Adrenal gland (tissue), 12 donors: ENCODE data around the gene PELO. TPM values are rescaled to one million over a fixed set of nuclear protein-coding genes. Genes with fewer than 3 reads are reported as not detected.
A peak's percentile ranks its signal among the peaks of the same experiment; 100 is the strongest.

Source experiments
- DNase-seq, 7 donors: peaks; one replicate each; pipeline ENCODE4 v3.0.0-alpha.2; 2019 to 2020
- H3K27ac ChIP-seq, 5 donors: fragments of 200-600 bp; sonication (generic) in 4 of 5; 1 replicate in 3 of 5; 2 replicates in 2 of 5; pipeline versions ENCODE4 v1.5.1 to v1.8.0; 2016 to 2020; ENCODE audit warnings: mild to moderate bottlenecking in 1 of 5
- H3K27me3 ChIP-seq: fragments of 200-600 bp; 2 replicates; pipeline ENCODE4 v1.8.0; 2021
- H3K36me3 ChIP-seq, 2 donors: fragments of 200-600 bp; replicated peaks in 1 of 2; 1 replicate in 1 of 2; 2 replicates in 1 of 2; pipeline versions ENCODE4 v1.5.1 to v1.8.0; 2018 to 2022
- H3K4me1 ChIP-seq, 2 donors: fragments of 200-600 bp; replicated peaks in 1 of 2; 1 replicate in 1 of 2; 2 replicates in 1 of 2; pipeline versions ENCODE4 v1.5.1 to v1.8.0; 2018 to 2021
- H3K4me3 ChIP-seq, 4 donors: fragments of 200-600 bp; sonication (generic) in 3 of 4; one replicate each; pipeline ENCODE4 v1.5.1; 2016 to 2018
- H3K9me3 ChIP-seq, 3 donors: fragments of 200-600 bp; sonication (generic) in 1 of 3; replicated peaks in 1 of 3; 1 replicate in 2 of 3; 2 replicates in 1 of 3; pipeline versions ENCODE4 v1.5.1 to v1.8.0; 2016 to 2021
- POLR2A ChIP-seq, 2 donors: fragments of 450-650 bp; IDR thresholded peaks; one replicate each; pipeline ENCODE4 v1.6.1; 2017; ENCODE audit warnings: antibody characterized with exemption in 2 of 2, mild to moderate bottlenecking in 2 of 2, moderate library complexity in 1 of 2
- WGBS, 4 donors: extraction: QIAGEN DNeasy Blood & Tissue Kit in 2 of 4; methylation state at CpG; one replicate each; pipeline versions ENCODE4 v1.1.5 to v1.1.7; 2013 to 2017; 5-methylcytosine and 5-hydroxymethylcytosine counted together
- intact Hi-C, 2 donors: fragments of 100-400 bp; cut with DNase I; formaldehyde crosslinking; loops; one replicate each; pipeline versions ENCODE4 v1.14.1 to v1.15.0; 2022 to 2023
- polyA plus RNA-seq, 3 donors: library from polyadenylated mRNA; stranded (reverse); fragments of 200-250 nt in 2 of 3; fragments of 350-450 nt in 1 of 3; fragmentation: Illumina TruSeq in 1 of 3; extraction: RNeasy Lipid Tissue Mini Kit (QIAGEN cat#74804) in 1 of 3; gene quantifications; one replicate each; pipeline ENCODE4 v1.2.3, GENCODE V29; 2013 to 2014
- total RNA-seq, 9 donors: library from RNA; depleted of rRNA in 4 of 9; stranded (reverse); fragments of >200 nt in 4 of 9; fragments of 120-200 nt in 1 of 9; fragmentation: NEBNext Ultra II Directional in 1 of 9; extraction: Animal tissue kit (Norgen Biotek cat#: 25700) in 1 of 9; gene quantifications; one replicate each; pipeline versions ENCODE4 v1.1.0 to v1.2.4, GENCODE V29; 2013 to 2023
- TF ChIP-seq, protein P1 (sequence below), 6 experiments: fragments of 450-650 bp in 4 of 6; fragments of 200-600 bp in 2 of 6; sonication (generic) in 1 of 6; IDR thresholded peaks; 1 replicate in 5 of 6; 2 replicates in 1 of 6; pipeline versions ENCODE4 v1.5.1 to v1.8.0; 2016 to 2021; ENCODE audit warnings: antibody characterized with exemption in 6 of 6, mild to moderate bottlenecking in 2 of 6, moderate library complexity in 1 of 6
- donor health status: healthy with polysubstance abuse.
- donor health status: Bipolar disorder and iron deficiency.
- donor health status: DM: yes; HTN: yes; CAD: no.
- donor health status: DM: no; HTN: no; CAD: no.
- donor health status: DM: no; HTN: no; CAD: no.
- donor health status: DM: yes; HTN: yes; CAD: no.

The PELO gene
- total and polyA plus RNA-seq, 12 donors, result 17.8 to 147 (median 68.7) TPM

GRCh38 chr5:52825826-52826225, 38.1 kb downstream of the PELO start:
- DNase-seq, result no peak
- peak overlapping the region in 1 of 5 donors; percentile 36 for H3K27ac ChIP-seq
- no peaks in the 10 kb centered on the region for H3K36me3 ChIP-seq
- TF ChIP-seq POLR2A (IDR thresholded peaks at IDR 0.05), result no peak
- TF ChIP-seq, protein P1, sequence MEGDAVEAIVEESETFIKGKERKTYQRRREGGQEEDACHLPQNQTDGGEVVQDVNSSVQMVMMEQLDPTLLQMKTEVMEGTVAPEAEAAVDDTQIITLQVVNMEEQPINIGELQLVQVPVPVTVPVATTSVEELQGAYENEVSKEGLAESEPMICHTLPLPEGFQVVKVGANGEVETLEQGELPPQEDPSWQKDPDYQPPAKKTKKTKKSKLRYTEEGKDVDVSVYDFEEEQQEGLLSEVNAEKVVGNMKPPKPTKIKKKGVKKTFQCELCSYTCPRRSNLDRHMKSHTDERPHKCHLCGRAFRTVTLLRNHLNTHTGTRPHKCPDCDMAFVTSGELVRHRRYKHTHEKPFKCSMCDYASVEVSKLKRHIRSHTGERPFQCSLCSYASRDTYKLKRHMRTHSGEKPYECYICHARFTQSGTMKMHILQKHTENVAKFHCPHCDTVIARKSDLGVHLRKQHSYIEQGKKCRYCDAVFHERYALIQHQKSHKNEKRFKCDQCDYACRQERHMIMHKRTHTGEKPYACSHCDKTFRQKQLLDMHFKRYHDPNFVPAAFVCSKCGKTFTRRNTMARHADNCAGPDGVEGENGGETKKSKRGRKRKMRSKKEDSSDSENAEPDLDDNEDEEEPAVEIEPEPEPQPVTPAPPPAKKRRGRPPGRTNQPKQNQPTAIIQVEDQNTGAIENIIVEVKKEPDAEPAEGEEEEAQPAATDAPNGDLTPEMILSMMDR (IDR thresholded peaks at IDR 0.05), result no peak
- intact Hi-C loops, result no loop called here
- H3K27me3 ChIP-seq, result no peaks in the 10 kb centered on the region
- peaks cover 14 to 30% of the 10 kb centered on the region in 2 donors for H3K4me1 ChIP-seq
- H3K4me3 ChIP-seq, result no peak overlapping the region
- H3K9me3 ChIP-seq, result no peaks in the 10 kb centered on the region
- 79 to 94% (median 89%) methylated on average over 2 of the region's 2 CpGs for WGBS, 4 donors

DNA sequence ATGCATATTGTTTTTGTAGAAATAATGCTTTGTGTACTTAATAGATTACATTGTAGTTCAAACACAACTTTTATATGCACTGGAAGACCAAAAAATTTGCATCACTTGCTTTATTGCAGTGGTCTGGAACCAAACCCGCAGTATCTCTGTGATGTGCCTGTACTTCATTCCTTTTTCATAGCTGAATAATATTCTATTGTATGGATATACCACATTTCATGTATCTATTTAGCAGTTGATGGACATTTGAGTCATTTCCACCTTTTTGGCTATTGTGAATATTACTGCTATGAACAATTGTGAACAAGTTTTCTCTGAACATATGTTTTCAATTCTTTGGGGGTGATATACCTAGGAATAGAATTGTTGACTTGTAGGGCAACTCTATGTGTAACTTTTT, 40.1 kb downstream of the PELO start:
- Histone ChIP-seq H3K9me3 (no peaks in the 10 kb centered on the region), H3K4me1 (peaks cover 2 to 19% of the 10 kb centered on the region in 2 donors), H3K27me3 (no peaks in the 10 kb centered on the region), H3K4me3 (no peak overlapping the region), H3K27ac (no peak overlapping the region), H3K36me3 (no peaks in the 10 kb centered on the region)
- intact Hi-C loops, result no loop called here
- TF ChIP-seq, protein P1 (IDR thresholded peaks at IDR 0.05), result no peak
- no peak for TF ChIP-seq POLR2A (IDR thresholded peaks at IDR 0.05)
- 96 to 100% (median 99%) methylated on average over 1 of the region's 1 CpG for WGBS, 4 donors
- DNase-seq, result no peak

GRCh38 chr5:52829664-52830063, 41.9 kb downstream of the PELO start:
- DNase-seq, result no peak
- H3K27me3 ChIP-seq, result no peaks in the 10 kb centered on the region
- H3K9me3 ChIP-seq, result no peaks in the 10 kb centered on the region
- no peak overlapping the region for H3K27ac ChIP-seq
- no peaks in the 10 kb centered on the region for H3K36me3 ChIP-seq
- peaks cover 0 to 10% of the 10 kb centered on the region in 2 donors for H3K4me1 ChIP-seq
- intact Hi-C loops, result no loop called here
- H3K4me3 ChIP-seq, result no peak overlapping the region
- no peak for TF ChIP-seq POLR2A (IDR thresholded peaks at IDR 0.05)
- TF ChIP-seq, protein P1 (IDR thresholded peaks at IDR 0.05), result no peak

- H3K27ac ChIP-seq, result no peak overlapping the region
- H3K4me1 ChIP-seq, result peaks cover 0 to 10% of the 10 kb centered on the region in 2 donors
These were observed 42.9 kb downstream of the PELO start for GRCh38 chr5:52830650-52831049.

More at GRCh38 chr5:52830650-52831049, 42.9 kb downstream of the PELO start:
- no peaks in the 10 kb centered on the region for H3K36me3 ChIP-seq
- TF ChIP-seq POLR2A (IDR thresholded peaks at IDR 0.05), result no peak
- TF ChIP-seq, protein P1 (IDR thresholded peaks at IDR 0.05), result no peak
- intact Hi-C loops, result no loop called here
- WGBS, 4 donors, result 70 to 83% (median 81%) methylated on average over 2 of the region's 2 CpGs
- H3K9me3 ChIP-seq, result no peaks in the 10 kb centered on the region
- H3K27me3 ChIP-seq, result no peaks in the 10 kb centered on the region
- H3K4me3 ChIP-seq, result no peak overlapping the region
- no peak for DNase-seq
